GM23338 (cell line): ENCODE data around the gene SP5. TPM values are rescaled to one million over a fixed set of nuclear protein-coding genes. Genes with fewer than 3 reads are reported as not detected.

Source experiments
- ATAC-seq: fragments of 200-7000 bp; cut with Tn5 transposase; 3 replicates; pipeline ENCODE4 v1.9.1; 2020
- DNase-seq: peaks from one replicate; pipeline ENCODE4 v3.0.0-alpha.2; 2015; ENCODE audit warnings: low spot score
- H2AFZ ChIP-seq: fragments of 200-600 bp; sonication (generic); 2 replicates; pipeline ENCODE4 v1.8.0; 2016; ENCODE audit warnings: antibody characterized with exemption, mild to moderate bottlenecking, moderate library complexity
- H3F3A ChIP-seq: fragments of 200-600 bp; sonication (generic); replicated peaks from 2 replicates; pipeline ENCODE4 v1.8.0; 2017; ENCODE audit warnings: antibody characterized with exemption, mixed run types, low read depth
- H3K27ac ChIP-seq: fragments of 200-600 bp; sonication (generic); 2 replicates; pipeline ENCODE4 v1.6.1; 2016; ENCODE audit warnings: low read depth
- H3K27me3 ChIP-seq: fragments of 200-600 bp; sonication (generic); 2 replicates; pipeline ENCODE4 v1.8.0; 2016; ENCODE audit warnings: mild to moderate bottlenecking, mixed run types, moderate library complexity; ENCODE audit not compliant: insufficient read depth
- H3K36me3 ChIP-seq: fragments of 200-600 bp; sonication (generic); 2 replicates; pipeline ENCODE4 v1.8.0; 2016; ENCODE audit warnings: mild to moderate bottlenecking; ENCODE audit not compliant: insufficient read depth
- H3K4me1 ChIP-seq: fragments of 200-600 bp; sonication (generic); 2 replicates; pipeline ENCODE4 v1.8.0; 2016; ENCODE audit warnings: mild to moderate bottlenecking, moderate library complexity; ENCODE audit not compliant: insufficient read depth
- H3K4me2 ChIP-seq: fragments of 200-600 bp; sonication (generic); 2 replicates; pipeline ENCODE4 v1.7.1; 2017; ENCODE audit warnings: mixed run types
- H3K4me3 ChIP-seq: fragments of 200-600 bp; sonication (generic); 2 replicates; pipeline ENCODE4 v1.6.1; 2016; ENCODE audit warnings: mixed run types
- H3K79me2 ChIP-seq: fragments of 200-600 bp; sonication (generic); replicated peaks from 2 replicates; pipeline ENCODE4 v1.8.0; 2017; ENCODE audit warnings: mild to moderate bottlenecking; ENCODE audit not compliant: insufficient read depth
- H3K9me2 ChIP-seq: fragments of 200-600 bp; sonication (generic); 2 replicates; pipeline ENCODE4 v1.8.0; 2017; ENCODE audit not compliant: insufficient read depth
- H4K20me1 ChIP-seq: fragments of 200-600 bp; sonication (generic); replicated peaks from 2 replicates; pipeline ENCODE4 v1.8.0; 2017; ENCODE audit warnings: mild to moderate bottlenecking; ENCODE audit not compliant: insufficient read depth
- H3K27ac Mint-ChIP-seq: 2 replicates; pipeline ENCODE4 v1.8.0; 2020; ENCODE audit warnings: inconsistent platforms, mild to moderate bottlenecking, moderate library complexity, mixed read lengths
- H3K27me3 Mint-ChIP-seq: 3 replicates; pipeline ENCODE4 v1.8.0; 2022; ENCODE audit warnings: low read depth, mild to moderate bottlenecking, moderate library complexity, mixed read lengths, inconsistent platforms; ENCODE audit not compliant: insufficient read depth, poor library complexity
- H3K36me3 Mint-ChIP-seq: 3 replicates; pipeline ENCODE4 v1.8.0; 2021; ENCODE audit warnings: low read depth, mild to moderate bottlenecking, inconsistent platforms, moderate library complexity, mixed read lengths
- H3K4me1 Mint-ChIP-seq: 3 replicates; pipeline ENCODE4 v1.8.0; 2020; ENCODE audit warnings: mild to moderate bottlenecking, inconsistent platforms, mixed read lengths
- H3K4me3 Mint-ChIP-seq: 3 replicates; pipeline ENCODE4 v1.8.0; 2021; ENCODE audit warnings: moderate library complexity, mild to moderate bottlenecking, inconsistent platforms, mixed read lengths
- H3K9me3 Mint-ChIP-seq: 3 replicates; pipeline ENCODE4 v1.8.0; 2020; ENCODE audit warnings: moderate library complexity, mild to moderate bottlenecking, inconsistent platforms, mixed read lengths
- CREB1 ChIP-seq: fragments of 250-450 bp; sonication (Bioruptor Pico); IDR thresholded peaks from 2 replicates; pipeline ENCODE4 v1.5.0; 2020; ENCODE audit warnings: low read depth, mild to moderate bottlenecking, moderate library complexity
- CTCF ChIP-seq, 2 experiments: fragments of 200-600 bp in 1 of 2; sonication (generic) in 1 of 2; conservative IDR thresholded peaks; 2 replicates each; pipeline versions ENCODE4 v1.5.1 to v1.6.1; 2016 to 2017; ENCODE audit warnings: antibody characterized with exemption in 2 of 2, low read depth in 2 of 2, mild to moderate bottlenecking in 2 of 2, moderate library complexity in 1 of 2
- EZH2 ChIP-seq: fragments of 200-600 bp; sonication (generic); IDR thresholded peaks from one replicate; pipeline ENCODE4 v1.8.0; 2017; ENCODE audit warnings: antibody characterized with exemption, mild to moderate bottlenecking, low read depth; ENCODE audit not compliant: unreplicated experiment
- EZH2phosphoT487 ChIP-seq: fragments of 200-600 bp; sonication (generic); IDR thresholded peaks from one replicate; pipeline ENCODE4 v1.8.1; 2018; ENCODE audit warnings: antibody characterized with exemption; ENCODE audit not compliant: unreplicated experiment
- JUNB ChIP-seq: IDR thresholded peaks from one replicate; pipeline ENCODE4 v1.6.1; 2016; ENCODE audit warnings: antibody characterized with exemption; ENCODE audit not compliant: unreplicated experiment
- NANOG ChIP-seq: IDR thresholded peaks from 2 replicates; pipeline ENCODE4 v1.6.1; 2016; ENCODE audit warnings: antibody characterized with exemption, borderline replicate concordance
- POLR2AphosphoS5 ChIP-seq: IDR thresholded peaks from 2 replicates; pipeline ENCODE4 v1.6.1; 2016; ENCODE audit warnings: antibody characterized with exemption, low read depth
- REST ChIP-seq: IDR thresholded peaks from one replicate; pipeline ENCODE4 v1.6.1; 2018; ENCODE audit warnings: antibody characterized with exemption; ENCODE audit not compliant: unreplicated experiment
- STAT1 ChIP-seq: IDR thresholded peaks from one replicate; pipeline ENCODE4 v1.6.1; 2016; ENCODE audit warnings: antibody characterized with exemption; ENCODE audit not compliant: unreplicated experiment
- ZNF114 ChIP-seq: fragments of 250-450 bp; sonication (Bioruptor Pico); IDR thresholded peaks from 2 replicates; pipeline ENCODE4 v1.5.0; 2020; ENCODE audit warnings: mild to moderate bottlenecking, moderate library complexity
- ZNF331 ChIP-seq: fragments of 250-450 bp; sonication (Bioruptor Pico); IDR thresholded peaks from 2 replicates; pipeline ENCODE4 v1.5.0; 2020; ENCODE audit warnings: low read depth, mild to moderate bottlenecking, moderate library complexity
- polyA plus RNA-seq: library from polyadenylated mRNA; unstranded; fragments of >200 nt; fragmentation: Nextera tagmentation; extraction: Ambion mirVana; gene quantifications from 2 replicates; pipeline ENCODE4 v1.2.1, GENCODE V29; 2016
- total RNA-seq: library from RNA; depleted of rRNA; stranded (reverse); fragments of >200 nt; shearing (Covaris generic); gene quantifications from 2 replicates; pipeline ENCODE4 v1.2.3, GENCODE V29; 2014
- TF ChIP-seq, protein P1 (sequence below): fragments of 250-450 bp; sonication (Bioruptor Pico); IDR thresholded peaks from 2 replicates; pipeline ENCODE4 v1.5.0; 2020; ENCODE audit warnings: mild to moderate bottlenecking, moderate library complexity
- TF ChIP-seq, protein P2 (sequence below): IDR thresholded peaks from 2 replicates; pipeline ENCODE4 v1.6.1; 2016; ENCODE audit warnings: antibody characterized with exemption

The SP5 gene
- total and polyA plus RNA-seq, 2 experiments from 2014 or later, result 0.21 to 0.32 TPM

- TF ChIP-seq ZNF331 (CRISPR knock-in tag) (no peak), STAT1 (no peak), CREB1 (no peak), CTCF (conservative IDR thresholded peaks at IDR 0.05; ENCODE audit: low read depth in 2 of 2) (no peak), NANOG (no peak), REST (no peak), JUNB (no peak), EZH2phosphoT487 (no peak), ZNF114 (CRISPR knock-in tag) (no peak), POLR2AphosphoS5 (no peak), EZH2 (no peak)
- TF ChIP-seq, protein P1, sequence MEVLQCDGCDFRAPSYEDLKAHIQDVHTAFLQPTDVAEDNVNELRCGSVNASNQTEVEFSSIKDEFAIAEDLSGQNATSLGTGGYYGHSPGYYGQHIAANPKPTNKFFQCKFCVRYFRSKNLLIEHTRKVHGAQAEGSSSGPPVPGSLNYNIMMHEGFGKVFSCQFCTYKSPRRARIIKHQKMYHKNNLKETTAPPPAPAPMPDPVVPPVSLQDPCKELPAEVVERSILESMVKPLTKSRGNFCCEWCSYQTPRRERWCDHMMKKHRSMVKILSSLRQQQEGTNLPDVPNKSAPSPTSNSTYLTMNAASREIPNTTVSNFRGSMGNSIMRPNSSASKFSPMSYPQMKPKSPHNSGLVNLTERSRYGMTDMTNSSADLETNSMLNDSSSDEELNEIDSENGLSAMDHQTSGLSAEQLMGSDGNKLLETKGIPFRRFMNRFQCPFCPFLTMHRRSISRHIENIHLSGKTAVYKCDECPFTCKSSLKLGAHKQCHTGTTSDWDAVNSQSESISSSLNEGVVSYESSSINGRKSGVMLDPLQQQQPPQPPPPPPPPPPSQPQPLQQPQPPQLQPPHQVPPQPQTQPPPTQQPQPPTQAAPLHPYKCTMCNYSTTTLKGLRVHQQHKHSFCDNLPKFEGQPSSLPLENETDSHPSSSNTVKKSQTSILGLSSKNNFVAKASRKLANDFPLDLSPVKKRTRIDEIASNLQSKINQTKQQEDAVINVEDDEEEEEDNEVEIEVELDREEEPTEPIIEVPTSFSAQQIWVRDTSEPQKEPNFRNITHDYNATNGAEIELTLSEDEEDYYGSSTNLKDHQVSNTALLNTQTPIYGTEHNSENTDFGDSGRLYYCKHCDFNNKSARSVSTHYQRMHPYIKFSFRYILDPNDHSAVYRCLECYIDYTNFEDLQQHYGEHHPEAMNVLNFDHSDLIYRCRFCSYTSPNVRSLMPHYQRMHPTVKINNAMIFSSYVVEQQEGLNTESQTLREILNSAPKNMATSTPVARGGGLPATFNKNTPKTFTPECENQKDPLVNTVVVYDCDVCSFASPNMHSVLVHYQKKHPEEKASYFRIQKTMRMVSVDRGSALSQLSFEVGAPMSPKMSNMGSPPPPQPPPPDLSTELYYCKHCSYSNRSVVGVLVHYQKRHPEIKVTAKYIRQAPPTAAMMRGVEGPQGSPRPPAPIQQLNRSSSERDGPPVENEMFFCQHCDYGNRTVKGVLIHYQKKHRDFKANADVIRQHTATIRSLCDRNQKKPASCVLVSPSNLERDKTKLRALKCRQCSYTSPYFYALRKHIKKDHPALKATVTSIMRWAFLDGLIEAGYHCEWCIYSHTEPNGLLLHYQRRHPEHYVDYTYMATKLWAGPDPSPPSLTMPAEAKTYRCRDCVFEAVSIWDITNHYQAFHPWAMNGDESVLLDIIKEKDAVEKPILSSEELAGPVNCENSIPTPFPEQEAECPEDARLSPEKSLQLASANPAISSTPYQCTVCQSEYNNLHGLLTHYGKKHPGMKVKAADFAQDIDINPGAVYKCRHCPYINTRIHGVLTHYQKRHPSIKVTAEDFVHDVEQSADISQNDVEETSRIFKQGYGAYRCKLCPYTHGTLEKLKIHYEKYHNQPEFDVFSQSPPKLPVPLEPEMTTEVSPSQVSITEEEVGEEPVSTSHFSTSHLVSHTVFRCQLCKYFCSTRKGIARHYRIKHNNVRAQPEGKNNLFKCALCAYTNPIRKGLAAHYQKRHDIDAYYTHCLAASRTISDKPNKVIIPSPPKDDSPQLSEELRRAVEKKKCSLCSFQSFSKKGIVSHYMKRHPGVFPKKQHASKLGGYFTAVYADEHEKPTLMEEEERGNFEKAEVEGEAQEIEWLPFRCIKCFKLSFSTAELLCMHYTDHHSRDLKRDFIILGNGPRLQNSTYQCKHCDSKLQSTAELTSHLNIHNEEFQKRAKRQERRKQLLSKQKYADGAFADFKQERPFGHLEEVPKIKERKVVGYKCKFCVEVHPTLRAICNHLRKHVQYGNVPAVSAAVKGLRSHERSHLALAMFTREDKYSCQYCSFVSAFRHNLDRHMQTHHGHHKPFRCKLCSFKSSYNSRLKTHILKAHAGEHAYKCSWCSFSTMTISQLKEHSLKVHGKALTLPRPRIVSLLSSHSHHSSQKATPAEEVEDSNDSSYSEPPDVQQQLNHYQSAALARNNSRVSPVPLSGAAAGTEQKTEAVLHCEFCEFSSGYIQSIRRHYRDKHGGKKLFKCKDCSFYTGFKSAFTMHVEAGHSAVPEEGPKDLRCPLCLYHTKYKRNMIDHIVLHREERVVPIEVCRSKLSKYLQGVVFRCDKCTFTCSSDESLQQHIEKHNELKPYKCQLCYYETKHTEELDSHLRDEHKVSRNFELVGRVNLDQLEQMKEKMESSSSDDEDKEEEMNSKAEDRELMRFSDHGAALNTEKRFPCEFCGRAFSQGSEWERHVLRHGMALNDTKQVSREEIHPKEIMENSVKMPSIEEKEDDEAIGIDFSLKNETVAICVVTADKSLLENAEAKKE (CRISPR knock-in tag), result no peak
- TF ChIP-seq, protein P2, sequence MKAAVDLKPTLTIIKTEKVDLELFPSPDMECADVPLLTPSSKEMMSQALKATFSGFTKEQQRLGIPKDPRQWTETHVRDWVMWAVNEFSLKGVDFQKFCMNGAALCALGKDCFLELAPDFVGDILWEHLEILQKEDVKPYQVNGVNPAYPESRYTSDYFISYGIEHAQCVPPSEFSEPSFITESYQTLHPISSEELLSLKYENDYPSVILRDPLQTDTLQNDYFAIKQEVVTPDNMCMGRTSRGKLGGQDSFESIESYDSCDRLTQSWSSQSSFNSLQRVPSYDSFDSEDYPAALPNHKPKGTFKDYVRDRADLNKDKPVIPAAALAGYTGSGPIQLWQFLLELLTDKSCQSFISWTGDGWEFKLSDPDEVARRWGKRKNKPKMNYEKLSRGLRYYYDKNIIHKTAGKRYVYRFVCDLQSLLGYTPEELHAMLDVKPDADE, result no peak
- H3K4me2 ChIP-seq, result no peak overlapping the region
- DNase-seq (no peak), ATAC-seq (no peak)
- no peaks in the 10 kb centered on the region for H3F3A ChIP-seq
- peaks cover 5% of the 10 kb centered on the region; the same call in 1 of the 2 replicates for H3K4me1 ChIP-seq
- H3K9me2 ChIP-seq, result peaks cover 6% of the 10 kb centered on the region
- no peak overlapping the region; the same call in 2 of the 3 replicates for H3K4me3 Mint-ChIP-seq
- H3K27ac ChIP-seq, result no peak overlapping the region
- H3K9me3 Mint-ChIP-seq, result no peaks in the 10 kb centered on the region
- H3K27ac Mint-ChIP-seq, result no peak overlapping the region; the same call in 1 of the 2 replicates
- H3K27me3 ChIP-seq, result no peaks in the 10 kb centered on the region
- H3K79me2 ChIP-seq, result no peaks in the 10 kb centered on the region
- H2AFZ ChIP-seq, result no peak overlapping the region
- H3K36me3 ChIP-seq, result no peaks in the 10 kb centered on the region
- H3K4me1 Mint-ChIP-seq, result peaks cover 12% of the 10 kb centered on the region
- no peaks in the 10 kb centered on the region for H3K36me3 Mint-ChIP-seq
- H4K20me1 ChIP-seq, result no peaks in the 10 kb centered on the region
- H3K4me3 ChIP-seq, result no peak overlapping the region
- H3K27me3 Mint-ChIP-seq, result peaks cover 4% of the 10 kb centered on the region
Observed at GRCh38 chr2:170747921-170748320, 32.8 kb downstream of the SP5 start.
